ENCODE measurements around the gene DDX53.

The DDX53 gene

DNA sequence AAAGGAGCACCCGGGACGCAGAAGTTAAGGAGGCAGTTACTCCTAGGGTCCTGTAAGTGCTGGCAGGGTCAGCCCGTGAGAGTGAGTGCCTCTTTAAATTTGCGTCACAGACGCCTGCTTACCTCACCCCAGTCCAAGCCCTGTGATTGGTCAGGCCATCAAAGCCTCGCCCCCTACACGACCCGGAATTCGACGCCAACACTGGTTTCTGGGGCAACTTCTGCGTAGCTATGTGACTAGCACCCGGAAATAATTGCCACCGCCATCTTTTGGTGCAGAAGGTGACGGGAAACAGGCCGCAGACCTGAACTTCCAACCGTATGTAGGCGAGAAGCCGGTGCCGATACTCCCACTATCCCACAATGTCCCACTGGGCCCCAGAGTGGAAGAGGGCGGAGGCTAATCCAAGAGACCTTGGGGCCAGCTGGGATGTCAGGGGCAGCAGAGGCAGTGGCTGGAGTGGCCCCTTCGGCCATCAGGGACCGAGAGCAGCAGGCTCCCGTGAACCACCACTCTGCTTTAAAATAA, at the start of gene DDX53:
Gene DDX53 (plus strand): TSS at position 265 of the 528 bp plus-strand sequence. CDS start 98 bp downstream, at position 363.
- no peak for DNase-seq (ENCODE audit: low read depth)

- DNase-seq (ENCODE audit: low read depth), result peak; percentile 60
Measured at GRCh38 chrX:22950269-22951266, 49.2 kb upstream of the DDX53 start.

DNA sequence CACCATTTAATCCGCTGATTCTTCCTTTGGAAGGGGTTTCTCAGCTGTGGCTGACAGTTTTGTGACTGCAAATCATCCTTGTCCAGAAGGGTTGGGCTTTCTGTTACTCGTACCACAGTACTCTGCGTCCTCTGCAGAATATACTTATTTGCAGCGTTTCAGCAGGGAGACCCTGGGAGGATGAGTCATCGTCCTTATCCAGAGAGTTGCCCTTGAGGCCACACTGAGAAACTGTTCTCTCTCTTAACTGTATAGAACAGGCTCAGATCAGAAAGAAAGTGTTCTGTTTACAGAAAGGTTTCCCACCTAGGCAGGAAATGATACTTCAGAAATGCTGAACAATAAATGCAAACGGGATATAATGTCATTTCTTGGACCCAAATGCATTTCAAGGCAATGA, 47.8 kb upstream of the DDX53 start:
- peak; percentile 2 for DNase-seq (ENCODE audit: low read depth)

DNA sequence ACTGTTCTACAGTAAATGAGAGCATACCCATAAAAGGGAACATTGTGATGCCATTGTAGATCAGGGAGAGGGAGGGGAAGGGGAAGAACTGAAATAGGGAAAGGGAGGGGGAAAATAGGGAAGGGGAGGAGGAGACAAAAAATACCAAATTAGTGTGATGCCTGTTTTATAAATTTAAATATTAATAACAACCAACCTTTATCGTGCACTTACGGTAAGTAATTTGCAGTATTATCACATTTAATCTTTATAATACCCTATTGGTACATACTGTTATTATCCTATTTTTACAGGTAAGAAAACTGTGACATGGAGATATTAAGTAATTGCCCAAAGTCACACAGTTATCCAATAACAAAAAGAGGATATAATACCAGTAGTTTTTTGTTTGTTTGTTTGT, 41.5 kb upstream of the DDX53 start:
- no peak for DNase-seq (ENCODE audit: low read depth)

DNA sequence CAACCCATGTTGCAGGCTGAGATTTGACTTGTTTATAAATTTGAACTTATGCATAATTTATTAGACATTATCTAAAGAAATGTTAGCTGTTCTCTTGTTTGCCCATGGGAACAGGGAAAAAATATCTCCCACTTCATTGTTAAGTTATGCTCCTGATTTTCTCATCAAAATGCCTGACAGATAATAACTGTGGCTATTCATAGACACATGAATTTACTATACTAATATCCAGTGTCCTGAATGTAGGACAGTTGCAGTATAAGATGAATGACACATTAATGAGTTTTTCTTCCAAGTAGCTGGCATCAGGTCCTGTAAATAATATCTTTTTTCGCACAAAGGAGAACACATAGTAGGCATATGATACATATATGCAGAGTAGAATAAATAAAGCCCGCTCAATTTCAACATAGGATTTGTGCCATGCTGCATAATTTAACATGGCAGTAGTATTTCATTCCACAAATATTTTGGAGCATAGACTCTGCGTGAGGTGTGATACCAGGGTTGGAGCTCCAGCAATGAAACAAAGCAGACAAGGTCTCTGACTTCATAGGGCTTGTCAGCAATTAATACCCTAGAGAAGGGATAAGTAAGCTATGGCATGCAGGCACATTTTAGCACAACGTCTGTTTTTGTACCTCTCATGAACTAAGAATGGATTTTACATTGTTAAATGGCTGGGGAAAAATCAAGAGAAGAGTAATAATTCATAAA, 40.4 kb upstream of the DDX53 start:
- no peak for DNase-seq (ENCODE audit: low read depth)

DNA sequence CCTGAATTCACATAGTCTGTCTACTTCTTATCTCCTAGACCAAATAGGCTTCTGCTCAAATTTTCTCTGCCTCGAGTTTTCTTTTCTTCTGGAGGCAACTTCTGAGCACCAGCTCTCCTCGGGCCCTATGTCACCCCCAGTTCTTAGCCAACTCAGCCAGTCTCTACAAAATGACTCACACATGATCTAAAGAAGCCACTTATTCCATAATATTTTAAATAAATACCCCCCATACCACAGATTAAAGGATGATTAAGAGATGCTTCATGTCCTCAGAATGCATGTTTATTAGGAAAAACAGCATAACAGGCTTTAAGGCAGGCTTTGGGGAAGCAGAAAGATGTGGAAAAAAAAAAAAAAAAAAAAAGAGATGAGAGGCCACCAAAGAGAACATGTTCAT, 36.6 kb upstream of the DDX53 start:
- DNase-seq (ENCODE audit: low read depth), result no peak

DNA sequence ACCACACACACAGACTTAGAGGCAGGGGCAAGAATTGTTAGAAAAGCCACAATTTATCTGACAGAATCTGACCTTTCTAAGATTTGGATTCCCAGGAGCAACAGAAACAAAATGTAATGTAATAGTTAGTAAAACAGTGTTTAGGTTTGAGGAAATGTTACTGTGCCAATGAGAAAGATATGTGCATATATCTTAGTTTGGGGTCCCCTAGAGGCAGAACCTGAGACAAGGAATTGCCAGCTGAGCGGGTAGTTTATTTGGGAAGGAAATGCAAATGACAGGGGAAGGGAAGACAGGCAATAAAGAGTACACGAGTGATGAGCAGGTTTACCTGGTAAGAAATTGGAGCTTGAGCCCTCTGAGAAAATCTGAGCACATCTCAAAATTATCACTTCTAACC, 31.3 kb upstream of the DDX53 start:
- DNase-seq (ENCODE audit: low read depth), result no peak

- no peak for DNase-seq (ENCODE audit: low read depth)
Measured at GRCh38 chrX:22969411-22969810, 30.3 kb upstream of the DDX53 start.

- DNase-seq (ENCODE audit: low read depth), result no peak
Measured at GRCh38 chrX:22970861-22971260, 28.9 kb upstream of the DDX53 start.

GRCh38 chrX:22974616-22975015, 25.1 kb upstream of the DDX53 start:
- no peak for DNase-seq (ENCODE audit: low read depth)

- DNase-seq (ENCODE audit: low read depth), result no peak
Measured at GRCh38 chrX:22975786-22976185, 24.0 kb upstream of the DDX53 start.

DNA sequence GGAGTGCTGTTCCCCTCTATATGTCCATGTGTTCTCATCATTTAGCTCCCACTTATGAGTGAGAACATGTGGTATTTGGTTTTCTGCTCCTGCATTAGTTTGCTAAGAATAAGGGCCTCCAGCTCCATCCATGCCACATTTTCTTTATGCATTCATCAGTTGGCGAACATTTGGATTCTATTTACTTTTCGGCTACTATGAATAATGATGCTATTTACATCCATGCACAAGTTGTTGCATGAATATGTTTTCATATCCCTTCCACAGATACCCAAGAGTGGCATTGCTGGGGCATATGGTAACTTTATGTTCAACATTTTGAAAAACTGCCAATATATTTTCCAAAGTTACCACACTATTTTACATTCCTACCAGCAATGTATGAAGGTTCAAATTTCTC, 13.8 kb upstream of the DDX53 start:
- no peak for DNase-seq (ENCODE audit: low read depth)

- DNase-seq (ENCODE audit: low read depth), result no peak
Measured at GRCh38 chrX:22987452-22987851, 12.3 kb upstream of the DDX53 start.

DNA sequence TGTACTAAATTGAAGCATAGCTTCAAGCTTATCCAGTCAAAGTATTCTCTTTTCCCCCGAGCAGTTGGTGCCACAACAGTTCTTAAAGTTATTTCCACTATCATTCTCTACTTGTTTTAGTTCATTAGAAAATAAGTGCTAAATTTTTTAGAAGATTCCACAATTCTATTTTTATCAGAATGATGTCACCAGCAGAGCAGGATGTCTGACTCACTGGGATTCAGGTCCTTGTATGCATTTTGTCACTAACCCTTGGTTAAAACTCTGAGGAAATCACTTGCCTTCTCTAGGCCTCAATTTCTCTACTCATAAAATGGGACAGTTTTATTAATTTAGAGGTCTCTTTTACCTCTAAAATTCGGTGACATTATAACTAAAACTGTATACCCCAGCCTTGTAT, 3.4 kb downstream of the DDX53 start:
- DNase-seq (ENCODE audit: low read depth), result no peak

- peak; percentile 13 for DNase-seq (ENCODE audit: low read depth)
Measured at GRCh38 chrX:23008431-23009099, 8.8 kb downstream of the DDX53 start.

DNA sequence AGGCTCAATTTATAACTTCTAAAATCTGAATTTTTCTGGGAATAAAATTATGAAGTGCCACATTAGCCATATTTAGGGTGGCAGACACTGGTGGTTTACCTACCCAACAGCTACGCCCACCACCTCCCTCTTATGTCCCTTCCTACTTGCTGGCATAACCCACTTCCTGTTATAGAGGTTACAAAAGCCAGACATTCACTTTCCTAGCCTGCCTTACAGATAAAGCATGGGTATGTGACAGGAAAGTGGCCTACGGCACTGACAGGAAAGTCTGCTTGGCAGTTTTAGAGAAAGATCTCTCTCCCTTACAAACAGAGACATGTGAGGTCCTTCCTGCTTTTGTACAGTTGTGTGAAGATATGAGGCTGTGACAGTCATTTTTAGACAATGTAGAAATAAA, 12.4 kb downstream of the DDX53 start:
- DNase-seq (ENCODE audit: low read depth), result no peak

- no peak for DNase-seq (ENCODE audit: low read depth)
Measured at GRCh38 chrX:23012636-23013035, 12.9 kb downstream of the DDX53 start.

GRCh38 chrX:23013366-23013765, 13.6 kb downstream of the DDX53 start:
- DNase-seq (ENCODE audit: low read depth), result no peak

GRCh38 chrX:23031600-23031999, 31.8 kb downstream of the DDX53 start:
- DNase-seq (ENCODE audit: low read depth), result no peak

- DNase-seq (ENCODE audit: low read depth), result no peak
Measured at GRCh38 chrX:23035493-23035892, 35.7 kb downstream of the DDX53 start.

GRCh38 chrX:23046443-23046842, 46.7 kb downstream of the DDX53 start:
- no peak for DNase-seq (ENCODE audit: low read depth)

DNA sequence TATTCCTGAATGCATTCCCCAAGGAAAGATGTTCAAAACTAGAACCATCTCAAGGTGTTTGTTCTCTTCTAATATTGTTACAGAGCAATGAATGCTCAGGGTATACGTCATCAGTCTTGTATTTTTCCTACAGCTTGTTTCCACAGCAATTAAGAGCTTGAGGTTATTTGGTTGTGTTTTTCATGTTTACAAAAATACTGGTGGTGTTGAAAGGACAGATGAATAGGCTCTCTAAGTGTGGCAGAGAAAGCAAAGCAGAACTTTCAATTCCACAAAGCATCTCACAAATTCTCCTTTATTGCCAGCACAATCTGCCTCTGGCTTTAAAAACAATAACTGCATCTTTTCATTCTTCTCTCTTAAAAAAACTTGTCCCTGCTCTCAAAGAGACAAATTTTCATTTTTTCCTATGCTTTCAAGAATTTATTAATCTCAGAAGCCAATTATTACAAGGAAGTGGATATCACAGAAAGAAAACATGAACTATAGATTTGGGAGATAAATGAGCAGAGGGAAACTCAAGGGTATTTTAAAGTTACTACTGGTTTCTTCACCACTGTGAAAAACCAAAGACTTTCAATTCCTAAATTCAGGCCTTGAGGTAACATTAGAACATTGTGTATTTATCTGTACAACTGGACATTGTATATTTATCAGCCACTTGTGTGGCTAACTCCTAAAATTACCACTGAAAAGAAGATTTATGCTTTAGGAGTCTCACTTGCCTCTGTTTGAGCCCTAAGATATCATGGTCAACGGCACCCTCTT, 49.2 kb downstream of the DDX53 start:
- no peak for DNase-seq (ENCODE audit: low read depth)
